CD4-positive, alpha-beta T cell (primary cell): ENCODE results near the gene HMCN1. TPM values are rescaled to one million over a fixed set of nuclear protein-coding genes. Genes with fewer than 3 reads are reported as not detected.

Experiments
- ATAC-seq: fragments of 200-7000 bp; cut with Tn5 transposase; one replicate; pipeline ENCODE4 v1.10.0; 2022; ENCODE audit warnings: mild to moderate bottlenecking; ENCODE audit not compliant: poor library complexity
- CTCF ChIA-PET: fragments of 350-600 bp; sonication (Branson Sonifier 250); formaldehyde crosslinking; loops from one replicate; lab custom pipeline; 2021; ENCODE audit warnings: antibody characterized with exemption, inconsistent platforms; lab: Charles Lee
- POLR2A ChIA-PET: fragments of 350-600 bp; sonication (Branson Sonifier 250); formaldehyde crosslinking; loops from one replicate; lab custom pipeline; 2021; ENCODE audit warnings: antibody characterized with exemption, inconsistent platforms; lab: Charles Lee
- DNase-seq, 14 experiments: peaks; one replicate each; pipeline ENCODE4 v3.0.0-alpha.2; 2013 to 2020; ENCODE audit warnings: mixed read lengths in 2 of 14
- H3K27ac ChIP-seq, 2 donors: one replicate each; pipeline versions ENCODE4 v1.5.1 to v1.7.0; 2013; ENCODE audit warnings: low read length in 2 of 2, low read depth in 1 of 2, mild to moderate bottlenecking in 1 of 2
- H3K27me3 ChIP-seq, 2 experiments: 1 replicate in 1 of 2; 2 replicates in 1 of 2; pipeline versions ENCODE4 v1.6.1 to v1.7.0; 2013; ENCODE audit warnings: low read length in 2 of 2, control low read depth in 1 of 2, mild to moderate bottlenecking in 1 of 2, moderate library complexity in 1 of 2; ENCODE audit not compliant: insufficient read depth in 2 of 2, control insufficient read depth in 1 of 2
- H3K36me3 ChIP-seq: one replicate; pipeline ENCODE4 v1.6.1; 2013; ENCODE audit warnings: low read length, control low read depth; ENCODE audit not compliant: insufficient read depth
- H3K4me1 ChIP-seq: one replicate; pipeline ENCODE4 v1.6.1; 2013; ENCODE audit warnings: low read length, control low read depth; ENCODE audit not compliant: insufficient read depth
- H3K4me3 ChIP-seq: one replicate; pipeline ENCODE4 v1.5.1; 2013; ENCODE audit warnings: mild to moderate bottlenecking, low read length, moderate library complexity
- H3K9me3 ChIP-seq, 2 experiments: 1 replicate in 1 of 2; 2 replicates in 1 of 2; pipeline versions ENCODE4 v1.6.1 to v1.7.0; 2013; ENCODE audit warnings: low read length in 2 of 2, mild to moderate bottlenecking in 2 of 2, control low read depth in 1 of 2, moderate library complexity in 1 of 2; ENCODE audit not compliant: control insufficient read depth in 1 of 2, insufficient read depth in 1 of 2
- H3K27ac Mint-ChIP-seq: one replicate; pipeline ENCODE4 v1.8.0; 2020; ENCODE audit warnings: mixed read lengths
- H3K27me3 Mint-ChIP-seq: one replicate; pipeline ENCODE4 v1.8.0; 2021; ENCODE audit warnings: mixed read lengths
- H3K36me3 Mint-ChIP-seq: one replicate; pipeline ENCODE4 v1.8.0; 2021; ENCODE audit warnings: low read depth, mixed read lengths
- H3K4me1 Mint-ChIP-seq: one replicate; pipeline ENCODE4 v1.8.0; 2021; ENCODE audit warnings: low read depth, mixed read lengths
- H3K4me3 Mint-ChIP-seq: one replicate; pipeline ENCODE4 v1.8.0; 2020; ENCODE audit warnings: mild to moderate bottlenecking, mixed read lengths
- H3K9me3 Mint-ChIP-seq: one replicate; pipeline ENCODE4 v1.8.0; 2020; ENCODE audit warnings: mixed read lengths
- CTCF ChIP-seq: fragments of 200-600 bp; IDR thresholded peaks from one replicate; pipeline ENCODE4 v1.8.0; 2022; ENCODE audit warnings: antibody characterized with exemption, mild to moderate bottlenecking
- intact Hi-C, 2 experiments: fragments of 100-400 bp; cut with DNase I in 1 of 2; cut with micrococcal nuclease in 1 of 2; formaldehyde crosslinking; loops; one replicate each; pipeline versions ENCODE4 v1.15.1 to v1.9.0; 2023 to 2025; cut with DNase I, micrococcal nuclease
- total RNA-seq, 174 experiments: library from RNA in 2 of 174; stranded (reverse) in 2 of 174; gene quantifications; one replicate each; pipeline ENCODE4 v1.2.3 and lab custom pipeline; 2021 to 2026

Gene HMCN1
- total RNA-seq, 2 experiments from 2014 or later: 0.14 TPM

- H3K9me3 Mint-ChIP-seq: no peaks in the 10 kb centered on the region
- no peak for ATAC-seq
- ChIA-PET POLR2A (no interaction called here), CTCF (no interaction called here)
- no peak overlapping the region for H3K27ac ChIP-seq
- no peak for TF ChIP-seq CTCF
- no peak overlapping the region for H3K4me3 ChIP-seq
- no peaks in the 10 kb centered on the region for H3K36me3 Mint-ChIP-seq
- no peaks in the 10 kb centered on the region for H3K36me3 ChIP-seq
- intact Hi-C loops: no loop called here
- peaks cover 24% of the 10 kb centered on the region for H3K27me3 Mint-ChIP-seq
- no peak overlapping the region for H3K4me3 Mint-ChIP-seq
- H3K27ac Mint-ChIP-seq: no peak overlapping the region
- no peaks in the 10 kb centered on the region for H3K9me3 ChIP-seq
- no peaks in the 10 kb centered on the region for H3K4me1 Mint-ChIP-seq
- H3K27me3 ChIP-seq: no peaks in the 10 kb centered on the region
- no peak for DNase-seq
- H3K4me1 ChIP-seq: no peaks in the 10 kb centered on the region
Observed at GRCh38 chr1:185768371-185768770, 34.2 kb downstream of the HMCN1 start.

GRCh38 chr1:185769136-185769535 lies 34.9 kb downstream of the HMCN1 start:
- Mint-ChIP-seq H3K4me1 (no peaks in the 10 kb centered on the region), H3K27me3 (peaks cover 25% of the 10 kb centered on the region), H3K27ac (no peak overlapping the region), H3K36me3 (no peaks in the 10 kb centered on the region), H3K9me3 (no peaks in the 10 kb centered on the region), H3K4me3 (no peak overlapping the region)
- no peak overlapping the region for H3K4me3 ChIP-seq
- no peaks in the 10 kb centered on the region for H3K4me1 ChIP-seq
- POLR2A ChIA-PET: no interaction called here
- no peaks in the 10 kb centered on the region for H3K36me3 ChIP-seq
- ATAC-seq: no peak
- DNase-seq: no peak
- H3K27ac ChIP-seq: no peak overlapping the region
- no peak for TF ChIP-seq CTCF
- H3K27me3 ChIP-seq: no peaks in the 10 kb centered on the region
- intact Hi-C loops: no loop called here
- CTCF ChIA-PET: no interaction called here
- H3K9me3 ChIP-seq: no peaks in the 10 kb centered on the region

GRCh38 chr1:185774394-185774793 lies 40.2 kb downstream of the HMCN1 start:
- Histone ChIP-seq H3K27ac (no peak overlapping the region), H3K9me3 (no peaks in the 10 kb centered on the region), H3K4me3 (no peak overlapping the region), H3K4me1 (no peaks in the 10 kb centered on the region), H3K36me3 (no peaks in the 10 kb centered on the region), H3K27me3 (no peaks in the 10 kb centered on the region)
- Mint-ChIP-seq H3K27ac (no peak overlapping the region), H3K36me3 (no peaks in the 10 kb centered on the region), H3K27me3 (peaks cover 10% of the 10 kb centered on the region), H3K4me3 (no peak overlapping the region), H3K9me3 (no peaks in the 10 kb centered on the region), H3K4me1 (no peaks in the 10 kb centered on the region)
- DNase-seq: no peak
- ATAC-seq: no peak
- no peak for TF ChIP-seq CTCF
- intact Hi-C loops: no loop called here
- POLR2A ChIA-PET: no interaction called here
- CTCF ChIA-PET: interaction anchor here (0.5 kb wide), 1 partner anchor 20 kb away, joined by 3 read pairs; no protein-coding TSS in a partner anchor
